DND-41 (cell line): ENCODE data around the gene F13A1.

ENCODE experiments used
- ATAC-seq: fragments of 200-7000 bp; cut with Tn5 transposase; 3 replicates; pipeline ENCODE4 v1.9.1; 2021; ENCODE audit warnings: low read depth; ENCODE audit not compliant: insufficient read depth
- DNase-seq: peaks from one replicate; pipeline ENCODE4 v3.0.0-alpha.2; 2020
- H2AFZ ChIP-seq: 2 replicates; pipeline ENCODE4 v1.6.0; 2012; ENCODE audit warnings: low read depth, low read length
- H3K27ac ChIP-seq: 2 replicates; pipeline ENCODE4 v1.5.1; 2012; ENCODE audit warnings: low read length, inconsistent platforms
- H3K27me3 ChIP-seq: fragments of 200-600 bp; sonication (generic); 2 replicates; pipeline ENCODE4 v1.6.0; 2012; ENCODE audit warnings: low read length, mild to moderate bottlenecking, inconsistent platforms; ENCODE audit not compliant: insufficient read depth, poor library complexity
- H3K36me3 ChIP-seq: 2 replicates; pipeline ENCODE4 v1.5.1; 2012; ENCODE audit warnings: low read length, inconsistent platforms; ENCODE audit not compliant: insufficient read depth
- H3K4me1 ChIP-seq: 2 replicates; pipeline ENCODE4 v1.5.1; 2012; ENCODE audit warnings: mild to moderate bottlenecking, low read length; ENCODE audit not compliant: insufficient read depth
- H3K4me2 ChIP-seq: 2 replicates; pipeline ENCODE4 v1.6.0; 2012; ENCODE audit warnings: mild to moderate bottlenecking, moderate library complexity, low read length, inconsistent platforms; ENCODE audit not compliant: insufficient read depth
- H3K4me3 ChIP-seq, 2 experiments: fragments of 200-600 bp in 1 of 2; shearing (Covaris generic) in 1 of 2; 2 replicates each; pipeline ENCODE4 v1.5.1; 2012 to 2016; ENCODE audit warnings: inconsistent platforms in 2 of 2, low read length in 2 of 2, mild to moderate bottlenecking in 2 of 2, low read depth in 1 of 2, moderate library complexity in 1 of 2
- H3K79me2 ChIP-seq: 2 replicates; pipeline ENCODE4 v1.6.0; 2012; ENCODE audit warnings: low read length, inconsistent platforms; ENCODE audit not compliant: insufficient read depth
- H3K9ac ChIP-seq: 2 replicates; pipeline ENCODE4 v1.6.0; 2012; ENCODE audit warnings: low read depth, mild to moderate bottlenecking, inconsistent platforms, low read length, moderate library complexity
- H3K9me3 ChIP-seq: 2 replicates; pipeline ENCODE4 v1.5.1; 2012; ENCODE audit warnings: low read length, moderate library complexity, mild to moderate bottlenecking, inconsistent platforms; ENCODE audit not compliant: insufficient read depth, severe bottlenecking
- H4K20me1 ChIP-seq: 2 replicates; pipeline ENCODE4 v1.6.0; 2012; ENCODE audit warnings: low read length; ENCODE audit not compliant: insufficient read depth
- EZH2 ChIP-seq: IDR thresholded peaks from 3 replicates; pipeline ENCODE4 v1.6.1; 2012; ENCODE audit warnings: borderline replicate concordance, low read depth, mild to moderate bottlenecking, moderate library complexity, low read length, inconsistent platforms; ENCODE audit not compliant: severe bottlenecking
- TF ChIP-seq, protein P1 (sequence below): IDR thresholded peaks from 2 replicates; pipeline ENCODE4 v1.5.1; 2012; ENCODE audit warnings: borderline replicate concordance, low read length, moderate library complexity, mild to moderate bottlenecking; ENCODE audit not compliant: poor library complexity, severe bottlenecking; ENCODE audit errors: extremely low read depth

F13A1 gene

DNA sequence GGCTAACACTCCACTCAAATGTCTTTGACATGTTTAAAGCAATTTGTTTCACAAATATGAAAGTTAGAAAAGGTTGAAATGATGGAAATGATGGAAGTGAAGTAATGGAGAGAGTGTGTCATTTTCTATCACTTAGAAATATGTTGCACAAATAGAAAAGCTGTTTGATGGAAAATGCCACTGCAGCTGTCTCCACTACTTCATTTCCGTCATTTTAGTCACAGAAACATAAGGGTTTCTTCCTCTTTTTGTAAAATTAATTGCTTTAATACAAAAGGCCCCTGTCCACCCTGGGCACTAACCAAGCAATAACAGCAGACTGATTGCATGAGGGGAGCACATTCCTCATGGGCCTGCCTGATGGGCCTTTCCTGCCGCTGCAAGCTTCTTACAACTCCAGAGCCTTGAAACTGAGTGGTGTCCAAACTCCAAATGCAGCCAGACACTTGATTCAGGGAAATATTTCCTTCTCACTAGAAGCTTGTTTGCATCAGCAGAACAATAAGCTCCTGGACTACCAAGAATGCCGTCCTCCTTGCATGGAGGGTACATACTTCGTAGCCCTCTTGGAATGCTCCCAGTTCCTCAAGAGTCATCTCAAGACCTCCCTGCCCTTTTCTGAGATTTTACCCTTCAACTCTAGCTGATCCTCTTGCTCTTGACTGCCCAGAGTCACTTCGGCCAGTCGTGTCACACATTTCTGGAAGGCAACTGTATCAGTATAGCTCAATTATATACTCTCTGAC is 36.1 kb downstream of the F13A1 start:
- no peaks in the 10 kb centered on the region for H3K9me3 ChIP-seq
- no peaks in the 10 kb centered on the region for H3K4me1 ChIP-seq
- H3K27me3 ChIP-seq, result peaks cover 11% of the 10 kb centered on the region
- no peaks in the 10 kb centered on the region for H4K20me1 ChIP-seq
- no peaks in the 10 kb centered on the region for H3K79me2 ChIP-seq
- H3K4me3 ChIP-seq, result no peak overlapping the region
- no peak overlapping the region for H3K4me2 ChIP-seq
- ATAC-seq (no peak), DNase-seq (no peak)
- no peak overlapping the region for H2AFZ ChIP-seq
- no peak overlapping the region for H3K27ac ChIP-seq
- H3K36me3 ChIP-seq, result no peaks in the 10 kb centered on the region
- H3K9ac ChIP-seq, result no peak overlapping the region
- TF ChIP-seq, protein P1, sequence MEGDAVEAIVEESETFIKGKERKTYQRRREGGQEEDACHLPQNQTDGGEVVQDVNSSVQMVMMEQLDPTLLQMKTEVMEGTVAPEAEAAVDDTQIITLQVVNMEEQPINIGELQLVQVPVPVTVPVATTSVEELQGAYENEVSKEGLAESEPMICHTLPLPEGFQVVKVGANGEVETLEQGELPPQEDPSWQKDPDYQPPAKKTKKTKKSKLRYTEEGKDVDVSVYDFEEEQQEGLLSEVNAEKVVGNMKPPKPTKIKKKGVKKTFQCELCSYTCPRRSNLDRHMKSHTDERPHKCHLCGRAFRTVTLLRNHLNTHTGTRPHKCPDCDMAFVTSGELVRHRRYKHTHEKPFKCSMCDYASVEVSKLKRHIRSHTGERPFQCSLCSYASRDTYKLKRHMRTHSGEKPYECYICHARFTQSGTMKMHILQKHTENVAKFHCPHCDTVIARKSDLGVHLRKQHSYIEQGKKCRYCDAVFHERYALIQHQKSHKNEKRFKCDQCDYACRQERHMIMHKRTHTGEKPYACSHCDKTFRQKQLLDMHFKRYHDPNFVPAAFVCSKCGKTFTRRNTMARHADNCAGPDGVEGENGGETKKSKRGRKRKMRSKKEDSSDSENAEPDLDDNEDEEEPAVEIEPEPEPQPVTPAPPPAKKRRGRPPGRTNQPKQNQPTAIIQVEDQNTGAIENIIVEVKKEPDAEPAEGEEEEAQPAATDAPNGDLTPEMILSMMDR, result no peak
- TF ChIP-seq EZH2, result no peak

DNA sequence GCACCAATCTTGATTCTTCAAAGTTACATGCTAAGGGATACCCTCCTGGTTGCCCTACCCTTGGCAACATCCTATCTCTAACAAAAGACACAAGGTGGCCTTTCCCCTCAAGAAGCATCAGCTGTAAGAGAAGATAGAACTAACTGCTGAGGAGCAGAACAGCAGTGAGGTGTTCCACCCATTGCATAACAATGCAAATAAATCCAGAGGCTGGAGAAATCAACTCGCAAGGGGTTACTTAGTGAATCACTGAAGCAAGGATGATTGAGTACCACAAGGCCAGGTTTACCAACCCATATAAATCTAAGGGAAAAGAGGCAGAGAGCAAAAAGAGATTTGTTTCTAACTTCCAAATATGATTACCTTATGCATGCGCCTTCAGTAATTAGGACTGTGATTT is 36.7 kb downstream of the F13A1 start:
- H3K79me2 ChIP-seq, result no peaks in the 10 kb centered on the region
- H3K4me1 ChIP-seq, result no peaks in the 10 kb centered on the region
- no peak overlapping the region for H3K4me2 ChIP-seq
- no peak overlapping the region for H3K9ac ChIP-seq
- H3K27ac ChIP-seq, result no peak overlapping the region
- H2AFZ ChIP-seq, result no peak overlapping the region
- DNase-seq (no peak), ATAC-seq (no peak)
- no peaks in the 10 kb centered on the region for H3K9me3 ChIP-seq
- no peak for TF ChIP-seq EZH2
- TF ChIP-seq, protein P1, result no peak
- H3K36me3 ChIP-seq, result no peaks in the 10 kb centered on the region
- peaks cover 8% of the 10 kb centered on the region for H3K27me3 ChIP-seq
- H4K20me1 ChIP-seq, result no peaks in the 10 kb centered on the region
- no peak overlapping the region for H3K4me3 ChIP-seq

DNA sequence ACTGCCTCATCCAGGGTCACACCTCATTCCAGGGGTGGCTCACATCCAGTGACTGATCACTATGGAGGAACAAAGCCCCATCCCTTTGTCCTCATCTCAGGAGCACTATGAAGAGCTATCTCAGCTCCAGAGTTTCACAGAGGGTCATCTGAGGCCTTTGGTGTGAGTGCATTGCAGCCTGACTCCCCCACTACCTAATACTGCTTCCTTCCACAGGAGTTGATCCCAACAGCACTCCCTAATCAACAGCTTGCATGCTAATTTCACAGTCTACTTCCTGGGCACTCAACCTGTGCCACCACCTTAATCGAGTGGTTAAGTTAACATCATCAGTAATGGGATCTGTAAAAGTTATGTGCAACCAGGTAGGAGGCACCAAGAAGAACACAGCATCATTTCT is 37.7 kb downstream of the F13A1 start:
- H3K27ac ChIP-seq, result no peak overlapping the region
- no peak overlapping the region for H3K9ac ChIP-seq
- H3K4me1 ChIP-seq, result no peaks in the 10 kb centered on the region
- H3K36me3 ChIP-seq, result no peaks in the 10 kb centered on the region
- no peaks in the 10 kb centered on the region for H3K79me2 ChIP-seq
- no peaks in the 10 kb centered on the region for H3K9me3 ChIP-seq
- H4K20me1 ChIP-seq, result no peaks in the 10 kb centered on the region
- ATAC-seq, result no peak
- H3K27me3 ChIP-seq, result peaks cover 8% of the 10 kb centered on the region
- H3K4me3 ChIP-seq, result no peak overlapping the region
- no peak for DNase-seq
- H3K4me2 ChIP-seq, result no peak overlapping the region
- H2AFZ ChIP-seq, result no peak overlapping the region
- TF ChIP-seq, protein P1, result no peak
- no peak for TF ChIP-seq EZH2

DNA sequence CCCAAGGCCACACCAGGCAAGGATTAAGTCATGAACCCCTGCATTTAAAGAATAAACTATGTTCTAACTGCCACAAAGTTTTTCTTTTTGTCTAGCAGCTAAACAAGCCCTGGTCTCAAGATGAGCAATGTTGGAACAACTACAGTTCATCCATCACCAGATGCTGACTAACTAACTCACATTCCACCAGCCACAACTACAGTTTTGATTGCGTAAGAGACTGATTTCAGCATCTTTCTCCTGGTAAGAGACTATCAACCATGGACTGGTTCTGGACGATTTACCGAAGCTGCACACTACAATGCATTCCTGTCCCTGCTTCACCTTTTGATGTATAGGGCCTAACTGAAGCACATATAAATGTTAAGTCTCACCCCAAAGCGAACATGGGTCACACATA is 43.0 kb downstream of the F13A1 start:
- Histone ChIP-seq H3K9ac (no peak overlapping the region), H3K79me2 (no peaks in the 10 kb centered on the region), H3K9me3 (no peaks in the 10 kb centered on the region), H3K36me3 (no peaks in the 10 kb centered on the region), H2AFZ (no peak overlapping the region), H3K4me1 (no peaks in the 10 kb centered on the region), H3K4me3 (no peak overlapping the region), H3K27ac (no peak overlapping the region), H3K27me3 (peaks cover 4% of the 10 kb centered on the region), H3K4me2 (no peak overlapping the region), H4K20me1 (no peaks in the 10 kb centered on the region)
- ATAC-seq (no peak), DNase-seq (no peak)
- TF ChIP-seq, protein P1, result no peak
- no peak for TF ChIP-seq EZH2
